GM19468 (cell line): Measurements from ENCODE around the gene ACBD6.

Experiments
- ATAC-seq: cut with Tn5 transposase; IDR thresholded peaks from one replicate; pipeline ENCODE4 v1.9.1; 2021; ENCODE audit warnings: mild to moderate bottlenecking, moderate library complexity, moderate number of reproducible peaks; ENCODE audit not compliant: unreplicated experiment; ENCODE audit errors: extremely low read depth

The ACBD6 gene

GRCh38 chr1:180249725-180250498, 252.5 kb downstream of the ACBD6 start:
- no peak for ATAC-seq

GRCh38 chr1:180248731-180249681, 253.4 kb downstream of the ACBD6 start:
- ATAC-seq, result no peak

DNA sequence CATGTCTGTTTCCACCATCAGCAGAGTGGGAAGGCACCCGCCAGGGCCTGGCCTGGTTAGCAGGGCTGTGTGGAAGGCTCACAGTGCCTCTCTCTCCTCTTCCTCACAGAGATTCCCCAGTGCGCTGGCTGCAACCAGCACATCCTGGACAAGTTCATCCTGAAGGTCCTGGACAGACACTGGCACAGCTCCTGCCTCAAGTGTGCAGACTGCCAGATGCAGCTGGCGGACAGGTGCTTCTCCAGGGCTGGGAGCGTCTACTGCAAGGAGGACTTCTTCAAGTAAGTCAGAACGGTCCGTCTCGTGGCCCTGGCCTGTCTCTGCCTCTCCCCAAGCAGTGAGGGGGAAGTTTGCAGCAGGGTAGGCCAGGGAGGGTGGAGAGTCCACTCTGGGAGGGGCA, 254.2 kb downstream of the ACBD6 start:
- no peak for ATAC-seq

DNA sequence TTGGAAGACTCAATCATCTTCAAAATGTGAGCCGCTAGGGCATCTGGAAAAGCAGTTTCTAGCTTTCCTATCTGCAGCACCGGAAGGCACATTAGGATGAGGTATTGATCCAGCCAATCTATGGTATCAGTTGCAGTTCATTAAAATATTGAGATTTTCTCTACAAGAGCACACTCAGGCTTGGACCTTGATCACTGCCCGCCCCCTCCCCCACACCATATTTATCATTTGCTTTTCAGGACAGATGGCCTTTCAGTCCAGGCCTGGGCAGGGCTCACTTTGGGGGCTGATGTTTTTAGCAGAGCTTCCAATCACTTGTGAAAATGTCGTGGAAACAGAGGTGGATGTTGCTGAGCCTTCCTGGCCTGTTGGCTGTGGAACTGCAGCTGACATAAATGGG, 254.8 kb downstream of the ACBD6 start:
- ATAC-seq, result no peak

DNA sequence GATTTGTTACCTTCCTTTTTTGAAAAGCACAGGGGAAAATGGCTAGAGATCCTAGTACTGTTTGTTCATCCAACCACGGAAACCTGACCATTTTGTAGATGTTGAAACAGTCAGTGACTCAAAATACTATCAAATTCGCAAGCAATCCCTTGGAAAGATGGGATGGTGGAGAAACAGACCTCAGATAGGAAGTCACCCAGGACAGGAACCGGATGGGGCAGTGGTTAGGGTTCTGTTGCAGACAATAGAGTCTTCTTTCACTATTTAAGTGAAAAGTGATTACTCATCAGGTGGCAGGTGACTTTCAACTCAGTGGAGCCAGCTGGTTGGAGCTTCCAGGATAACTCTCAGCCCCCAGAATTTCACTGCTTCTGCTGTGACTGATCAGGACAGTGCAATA, 255.3 kb downstream of the ACBD6 start:
- ATAC-seq, result no peak

DNA sequence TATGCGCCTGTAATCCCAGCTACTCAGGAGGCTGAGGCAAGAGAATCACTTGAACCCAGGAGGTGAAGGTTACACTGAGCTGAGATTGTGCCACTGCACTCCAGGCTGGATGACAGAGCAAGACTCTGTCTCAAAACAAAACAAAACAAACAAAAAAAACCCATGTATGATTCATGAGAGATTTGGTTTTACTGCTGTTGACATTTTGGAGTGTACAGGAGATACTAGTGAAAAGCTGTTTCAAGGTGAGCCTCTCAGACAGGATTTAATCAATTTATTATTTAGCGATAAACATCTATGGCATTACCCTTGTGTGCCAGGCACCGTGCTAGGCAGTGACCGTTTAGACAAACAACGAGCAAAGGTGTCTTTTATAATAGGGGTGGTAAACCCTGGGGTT, 255.8 kb downstream of the ACBD6 start:
- ATAC-seq, result no peak

- no peak for ATAC-seq
Measured at GRCh38 chr1:180244840-180245239, 257.5 kb downstream of the ACBD6 start.

DNA sequence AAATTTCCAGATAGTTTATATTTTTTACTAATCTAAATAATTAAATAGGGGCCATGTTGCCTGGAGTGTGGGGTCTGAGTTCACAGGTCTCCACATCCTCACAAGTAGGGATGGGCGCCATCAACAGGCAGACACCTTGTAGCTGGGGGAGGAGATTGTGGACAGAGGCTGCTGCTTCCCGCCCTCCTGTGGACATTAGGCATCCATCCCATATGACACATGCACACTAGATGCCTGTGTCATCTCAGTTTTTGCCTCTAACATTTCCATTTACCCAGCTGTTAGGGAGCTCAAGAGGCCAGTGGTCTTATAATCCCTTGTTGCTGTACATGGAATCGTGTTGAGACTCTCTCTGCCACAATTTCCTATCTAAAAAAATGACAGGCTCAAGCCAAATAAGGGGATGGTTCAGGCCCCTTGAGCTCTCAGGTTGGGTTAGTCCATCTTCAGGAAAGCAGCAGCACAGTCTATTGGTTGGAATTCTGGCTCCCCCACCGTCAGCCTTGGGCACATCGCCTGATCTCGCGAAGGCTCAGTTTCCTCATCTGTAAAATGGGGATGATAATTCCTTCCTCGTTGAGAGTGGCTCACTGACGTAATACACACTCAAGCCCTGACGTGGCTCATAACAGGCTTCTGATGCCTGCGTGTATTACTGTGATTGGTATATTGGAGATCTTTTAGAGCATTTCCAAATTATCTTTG, 258.7 kb downstream of the ACBD6 start:
- no peak for ATAC-seq

DNA sequence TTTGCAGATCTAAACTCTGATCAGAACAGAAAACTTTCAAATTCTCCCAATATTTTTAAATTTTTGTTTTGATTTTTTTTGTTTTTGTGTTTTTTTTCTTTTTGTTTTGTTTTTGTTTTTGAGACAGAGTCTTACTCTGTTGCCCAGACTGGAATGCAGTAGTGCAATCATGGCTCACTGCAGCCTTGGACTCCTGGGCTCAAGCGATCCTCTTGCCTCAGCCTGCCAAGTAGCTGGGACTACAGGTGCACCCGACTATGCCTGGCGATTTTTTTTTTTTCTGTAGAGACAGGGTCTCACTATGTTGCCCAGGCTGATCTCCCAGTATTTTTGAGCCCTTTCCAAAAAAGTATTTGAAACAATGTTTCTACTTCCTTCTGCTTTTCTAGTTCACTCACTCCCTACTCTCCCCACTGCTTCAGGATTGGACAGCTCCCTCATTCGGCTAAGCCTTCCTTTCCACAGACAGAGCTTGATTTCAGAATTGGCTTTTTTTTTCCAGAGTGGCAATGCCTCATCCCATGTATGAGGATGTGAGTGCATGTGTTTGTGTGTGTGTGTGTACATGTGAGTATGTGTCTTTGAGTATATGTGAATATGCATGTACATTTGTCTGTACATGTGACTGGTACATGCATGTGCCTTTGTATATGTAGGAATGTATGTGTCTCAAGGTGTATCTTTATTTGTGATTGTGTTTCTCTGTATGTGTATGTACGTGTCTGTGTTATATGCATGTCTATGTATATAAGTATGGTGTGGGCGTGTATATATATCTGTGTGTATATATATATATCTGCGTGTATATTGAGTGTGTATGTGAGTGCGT, 260.4 kb downstream of the ACBD6 start:
- no peak for ATAC-seq

GRCh38 chr1:180239145-180240096, 263.0 kb downstream of the ACBD6 start:
- ATAC-seq, result no peak

- no peak for ATAC-seq
Measured at GRCh38 chr1:180238675-180239074, 263.7 kb downstream of the ACBD6 start.
